ENCODE results near the gene IGLON5.

The IGLON5 gene

DNA sequence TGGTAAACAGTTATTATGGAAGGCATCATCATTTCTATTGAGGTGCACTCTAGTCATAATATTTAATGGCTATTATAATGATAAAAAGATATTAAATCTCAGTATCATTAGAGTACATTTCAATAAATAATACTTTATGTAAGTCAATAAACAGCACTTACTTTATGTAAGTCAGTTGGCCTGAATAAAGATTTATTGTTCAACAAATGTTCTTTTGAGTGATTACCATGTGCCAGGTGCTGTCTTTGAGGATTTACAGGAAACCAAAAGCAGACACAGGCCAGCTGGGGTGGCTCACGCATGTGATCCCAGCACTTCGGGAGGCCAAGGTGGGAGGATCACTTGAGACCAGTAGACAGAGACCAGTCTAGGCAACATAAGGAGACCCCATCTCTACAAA, 66.0 kb downstream of the IGLON5 start:
- H3K36me3 ChIP-seq (ENCODE audit: insufficient read depth, low read length), result no peaks in the 10 kb centered on the region
- no peaks in the 10 kb centered on the region for H3K27me3 ChIP-seq (ENCODE audit: insufficient read depth, low read length)
- H2AFZ ChIP-seq (ENCODE audit: low read length, unreplicated experiment), result no peak overlapping the region
- no peak overlapping the region for H3K27ac ChIP-seq (ENCODE audit: low read depth, low read length)
- H3K79me2 ChIP-seq (ENCODE audit: control insufficient read depth, insufficient read depth, low read length, unreplicated experiment), result no peaks in the 10 kb centered on the region
- H3K4me3 ChIP-seq (ENCODE audit: low read depth, low read length), result no peak overlapping the region
- H3K4me1 ChIP-seq (ENCODE audit: control insufficient read depth, insufficient read depth, low read length, unreplicated experiment), result no peaks in the 10 kb centered on the region

DNA sequence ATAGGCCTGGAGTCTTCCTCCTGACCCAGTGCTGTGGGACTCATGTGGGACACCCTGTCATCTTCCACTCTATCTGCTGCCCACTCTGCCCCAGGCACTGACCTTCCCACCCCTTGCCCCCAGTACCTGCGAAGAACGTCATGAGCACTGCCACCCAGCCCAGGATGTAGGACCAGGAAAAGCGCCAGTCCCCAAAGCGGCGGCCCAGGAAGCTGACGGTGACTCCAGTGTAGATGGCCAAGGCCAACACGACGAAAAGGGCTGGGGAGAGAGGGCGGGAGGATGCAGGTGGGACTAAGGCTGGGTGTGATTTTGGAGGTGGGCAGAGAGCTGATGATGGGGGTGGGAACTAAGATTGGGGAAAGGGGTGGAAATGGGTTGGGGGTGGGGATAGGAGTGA, 68.9 kb downstream of the IGLON5 start:
- no peaks in the 10 kb centered on the region for H3K27me3 ChIP-seq (ENCODE audit: insufficient read depth, low read length)
- H3K79me2 ChIP-seq (ENCODE audit: control insufficient read depth, insufficient read depth, low read length, unreplicated experiment), result no peaks in the 10 kb centered on the region
- H3K4me3 ChIP-seq (ENCODE audit: low read depth, low read length), result no peak overlapping the region
- no peak overlapping the region for H3K27ac ChIP-seq (ENCODE audit: low read depth, low read length)
- no peak overlapping the region for H2AFZ ChIP-seq (ENCODE audit: low read length, unreplicated experiment)
- H3K4me1 ChIP-seq (ENCODE audit: control insufficient read depth, insufficient read depth, low read length, unreplicated experiment), result no peaks in the 10 kb centered on the region
- no peaks in the 10 kb centered on the region for H3K36me3 ChIP-seq (ENCODE audit: insufficient read depth, low read length)
